Non-pigmented ciliary epithelial cell (primary cell): ENCODE results near the gene GJB5.
"Not testable (repeated sequence)": the region's sequence is repeated elsewhere in the genome, so short reads cannot be mapped to it uniquely, and the experiment has no call there.

Experiments
- DNase-seq: peaks from one replicate; pipeline ENCODE4 v3.0.0-alpha.2; 2010; ENCODE audit warnings: low read depth

GJB5 gene

DNA sequence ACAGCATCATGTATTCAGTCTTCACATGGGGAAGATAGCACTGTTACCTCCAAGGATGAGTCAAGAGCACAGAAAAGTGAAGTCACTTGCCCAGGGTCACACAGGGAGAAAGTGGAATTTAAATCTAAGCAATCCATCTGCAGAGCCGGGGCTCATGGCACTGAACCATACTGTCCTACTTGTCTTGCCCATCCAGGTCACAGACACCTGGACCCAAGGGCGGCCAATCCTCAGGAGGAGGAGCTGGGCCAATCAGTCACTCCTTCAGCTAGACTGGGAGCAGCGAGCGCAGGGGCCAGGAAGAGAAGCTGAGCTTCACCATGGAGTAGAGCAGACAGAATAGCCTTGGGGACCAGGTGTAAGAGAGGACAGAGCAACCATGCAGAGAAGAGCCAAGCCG, 9.2 kb upstream of the GJB5 start:
- no peak for DNase-seq

DNA sequence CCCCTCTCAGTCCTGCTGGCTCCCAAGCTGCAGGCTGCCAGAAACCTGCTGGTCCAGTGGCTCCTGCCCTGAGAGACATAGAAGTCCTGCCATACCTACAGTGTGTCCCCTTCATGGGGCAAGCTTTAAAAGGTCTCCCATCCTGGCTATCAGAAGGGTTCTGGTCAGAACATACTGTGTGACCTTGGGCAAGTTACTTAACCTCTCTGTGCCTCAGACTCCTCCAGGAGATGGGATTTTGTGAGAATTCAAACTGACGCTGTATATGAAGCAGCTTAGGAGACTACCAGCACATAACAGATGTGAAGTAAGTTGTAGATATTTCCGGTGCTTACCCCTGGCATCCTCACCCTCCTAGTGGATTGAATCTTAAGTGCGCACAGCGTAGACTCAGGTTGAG, 8.7 kb upstream of the GJB5 start:
- DNase-seq: no peak

DNA sequence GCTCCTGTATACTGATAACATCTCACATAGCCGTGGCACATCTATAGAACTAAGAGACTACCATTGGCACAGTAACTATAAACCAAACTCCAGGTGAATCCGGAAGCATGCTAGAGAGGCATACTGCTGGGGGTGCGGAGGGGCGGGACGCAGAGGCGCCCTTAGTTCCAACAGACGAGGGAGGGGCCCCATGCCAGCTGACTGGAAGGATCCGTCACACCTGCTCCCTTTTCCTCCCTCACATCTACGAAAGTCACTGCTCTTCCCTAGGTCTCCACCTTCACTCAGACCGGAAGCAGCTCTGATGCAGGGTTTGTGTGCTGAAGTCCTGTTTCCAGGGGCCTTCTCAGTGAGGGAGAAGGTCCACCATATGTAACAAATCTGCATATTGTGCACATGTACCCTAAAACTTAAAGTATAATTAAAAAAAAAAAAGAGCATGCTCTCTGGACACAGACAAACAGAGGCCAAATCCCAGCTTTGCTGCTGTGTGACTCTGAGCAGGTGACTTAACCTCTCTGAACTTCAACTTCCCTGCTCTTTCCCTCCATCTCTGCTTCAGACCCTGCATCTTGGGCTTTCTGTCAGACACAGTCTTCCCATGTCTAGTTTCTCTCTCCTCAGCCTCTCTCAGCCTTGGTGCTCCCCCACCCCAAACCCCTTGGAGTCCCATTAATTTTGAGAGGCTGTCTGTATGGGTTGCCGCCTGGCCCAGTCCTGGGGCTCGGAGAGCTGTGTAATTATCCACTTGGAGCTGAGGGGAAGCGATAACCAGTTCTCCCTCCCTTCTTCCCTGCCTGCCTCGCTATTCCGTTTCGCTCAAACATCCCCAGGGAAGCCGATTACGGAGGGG, 7.8 kb upstream of the GJB5 start:
- no peak for DNase-seq

DNA sequence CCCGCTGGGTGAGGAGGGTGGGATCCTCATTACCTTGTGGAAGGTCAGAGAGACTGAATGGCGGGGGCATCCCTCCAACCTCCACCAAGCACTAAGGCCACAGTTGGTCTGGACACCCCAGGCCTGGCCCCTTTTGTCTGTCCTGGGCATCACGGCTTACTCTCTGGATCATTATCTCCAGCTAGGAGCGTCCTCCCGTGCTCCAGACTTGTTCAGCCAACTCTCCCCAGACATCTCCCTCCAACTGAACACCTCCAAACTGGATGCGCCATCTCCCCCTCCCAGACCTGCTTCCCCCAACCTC, 7.3 kb upstream of the GJB5 start:
- DNase-seq: no peak

DNA sequence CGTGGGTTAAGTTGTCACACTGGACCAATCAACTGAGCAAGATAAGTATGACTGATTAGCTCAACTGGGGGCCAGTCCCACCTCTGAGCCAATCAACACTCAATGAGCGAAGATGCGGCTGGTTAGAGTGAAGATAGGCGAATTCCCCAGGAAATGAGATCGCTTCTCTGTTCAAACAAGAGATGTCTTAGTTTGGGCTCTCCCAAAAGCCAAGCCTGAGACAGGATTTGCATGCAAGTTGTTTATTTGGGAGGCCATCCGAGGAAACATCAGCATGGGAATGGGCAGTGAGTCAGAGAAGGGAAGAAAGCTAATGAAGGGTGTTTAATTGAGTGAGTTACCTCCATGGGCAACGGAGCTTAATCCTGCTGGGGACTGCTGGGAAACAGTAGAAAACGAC, 4.9 kb upstream of the GJB5 start:
- no peak for DNase-seq

DNA sequence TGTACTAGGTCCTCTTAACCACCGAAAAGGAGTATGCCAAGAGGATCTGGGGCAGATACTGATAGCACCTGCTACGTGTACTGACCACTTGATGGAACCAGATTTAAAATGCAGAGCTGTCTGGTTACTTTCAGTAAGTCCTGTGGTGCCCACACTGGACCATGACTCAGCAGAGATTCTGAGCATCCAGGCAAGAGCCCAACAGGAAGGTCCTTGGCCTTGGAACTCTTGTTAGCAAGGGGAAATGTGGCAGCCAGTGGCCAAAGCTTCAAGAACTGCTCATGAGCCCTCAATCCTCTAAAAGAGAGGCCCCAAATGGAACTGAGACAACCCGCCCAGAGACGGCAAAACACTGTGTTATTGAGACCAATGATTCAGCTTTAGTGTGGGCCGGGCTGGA, 4.2 kb upstream of the GJB5 start:
- DNase-seq: no peak

DNA sequence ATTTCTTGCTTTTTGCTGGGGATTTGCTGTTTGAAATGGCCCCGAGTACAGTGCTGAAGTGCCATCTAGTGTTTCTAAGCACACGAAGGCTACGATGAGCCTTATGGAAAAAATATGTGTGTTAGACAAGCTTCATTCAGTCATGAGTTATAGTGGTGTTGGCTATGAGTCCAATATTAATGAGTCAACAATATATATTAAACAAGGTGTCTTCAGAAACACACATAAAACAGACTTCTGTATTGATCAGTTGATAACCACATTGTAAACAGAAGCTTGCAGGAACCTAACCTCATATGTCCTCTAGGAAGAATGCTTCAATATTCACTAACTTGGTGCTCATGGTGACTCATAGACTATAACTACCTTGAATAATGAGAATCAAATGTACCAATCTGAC, 1.7 kb upstream of the GJB5 start:
- no peak for DNase-seq

DNA sequence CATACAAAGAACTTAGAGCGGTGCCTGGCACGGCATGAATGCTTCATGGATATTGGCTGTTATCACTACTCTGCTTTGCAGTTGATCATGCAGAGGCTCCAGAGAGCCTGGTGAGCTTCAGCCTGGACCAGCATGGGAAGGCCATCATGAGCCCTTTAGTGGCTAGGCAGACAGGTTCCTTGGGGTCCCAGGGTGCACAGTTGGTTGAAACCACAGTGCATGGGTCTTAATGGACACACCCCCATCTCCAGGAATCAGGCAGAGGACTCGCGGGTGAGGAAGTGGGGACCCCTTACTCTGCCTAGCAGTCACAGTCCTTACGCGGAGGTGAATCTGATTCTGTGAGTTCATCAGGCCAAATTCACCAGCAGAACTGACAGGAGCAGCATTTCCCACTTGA, 1.1 kb downstream of the GJB5 start:
- DNase-seq: no peak

DNA sequence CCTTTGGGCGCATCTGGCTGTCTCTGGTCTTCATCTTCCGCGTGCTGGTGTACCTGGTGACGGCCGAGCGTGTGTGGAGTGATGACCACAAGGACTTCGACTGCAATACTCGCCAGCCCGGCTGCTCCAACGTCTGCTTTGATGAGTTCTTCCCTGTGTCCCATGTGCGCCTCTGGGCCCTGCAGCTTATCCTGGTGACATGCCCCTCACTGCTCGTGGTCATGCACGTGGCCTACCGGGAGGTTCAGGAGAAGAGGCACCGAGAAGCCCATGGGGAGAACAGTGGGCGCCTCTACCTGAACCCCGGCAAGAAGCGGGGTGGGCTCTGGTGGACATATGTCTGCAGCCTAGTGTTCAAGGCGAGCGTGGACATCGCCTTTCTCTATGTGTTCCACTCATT, 2.5 kb downstream of the GJB5 start:
- DNase-seq: no peak

DNA sequence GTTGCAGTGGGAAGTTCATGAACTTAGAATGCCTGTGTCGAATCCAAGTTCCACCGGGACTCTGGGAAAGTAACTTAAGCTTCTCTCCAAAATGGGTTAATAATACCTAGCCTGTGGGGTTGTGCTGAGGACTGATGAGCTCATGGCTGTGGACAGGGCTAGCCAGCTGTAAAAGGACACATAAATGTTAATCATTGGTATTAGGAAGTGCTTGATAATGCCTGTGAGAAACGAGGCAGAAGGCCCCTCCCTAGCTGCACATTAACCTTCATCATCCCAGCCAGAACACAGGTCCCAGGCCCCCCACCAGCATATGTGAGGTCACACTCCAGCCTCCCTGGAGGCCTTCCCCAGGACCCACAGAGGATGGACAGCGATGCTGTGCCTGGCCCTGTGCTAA, 3.9 kb downstream of the GJB5 start:
- no peak for DNase-seq

DNA sequence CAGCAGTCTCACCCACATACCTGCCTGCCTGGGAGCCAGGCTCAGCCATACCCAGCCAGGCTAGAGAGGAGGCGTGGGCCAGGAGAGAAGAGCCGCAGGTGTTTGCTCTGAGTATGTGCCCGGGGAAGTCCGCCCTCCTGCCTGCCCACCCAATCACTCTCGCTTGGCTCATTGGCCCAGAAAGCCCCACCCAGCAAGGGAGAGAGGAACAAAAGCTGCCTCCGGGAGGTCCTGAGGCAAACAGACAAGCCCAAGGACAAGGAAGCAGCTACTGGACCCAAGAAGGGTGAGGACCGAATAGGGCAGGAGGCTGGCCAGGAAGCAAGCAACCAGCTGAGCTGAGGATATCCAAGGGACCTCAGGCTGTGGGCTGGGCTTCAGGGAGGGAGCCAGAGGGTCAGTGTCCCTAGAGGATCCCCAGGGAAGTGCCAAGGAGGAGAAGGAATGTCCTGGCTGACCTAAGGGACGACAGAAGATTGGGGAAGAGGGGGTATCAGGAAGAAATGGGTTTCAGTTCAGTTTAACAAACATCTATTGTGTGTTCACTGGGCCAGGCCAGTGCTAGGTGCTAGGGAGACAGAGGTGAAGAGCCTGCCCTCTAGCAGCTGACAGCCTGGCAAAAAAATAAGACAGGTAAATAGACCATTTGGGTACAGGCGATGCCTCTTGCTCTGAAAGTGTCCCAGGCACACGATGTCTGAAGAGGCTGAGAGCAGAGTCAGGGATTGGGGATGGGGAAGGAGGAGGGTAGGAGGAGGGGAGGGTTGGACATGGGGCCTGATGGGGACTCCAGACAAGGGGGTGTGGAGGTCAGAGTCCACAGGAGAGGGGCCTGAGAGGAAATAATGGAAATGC, 4.9 kb downstream of the GJB5 start, which contains the start of gene GJB4:
GJB4 (plus strand) TSS at position 238 of the 855 bp plus-strand sequence. CDS start 1,515 bp downstream, outside the sequence.
- no peak for DNase-seq

DNA sequence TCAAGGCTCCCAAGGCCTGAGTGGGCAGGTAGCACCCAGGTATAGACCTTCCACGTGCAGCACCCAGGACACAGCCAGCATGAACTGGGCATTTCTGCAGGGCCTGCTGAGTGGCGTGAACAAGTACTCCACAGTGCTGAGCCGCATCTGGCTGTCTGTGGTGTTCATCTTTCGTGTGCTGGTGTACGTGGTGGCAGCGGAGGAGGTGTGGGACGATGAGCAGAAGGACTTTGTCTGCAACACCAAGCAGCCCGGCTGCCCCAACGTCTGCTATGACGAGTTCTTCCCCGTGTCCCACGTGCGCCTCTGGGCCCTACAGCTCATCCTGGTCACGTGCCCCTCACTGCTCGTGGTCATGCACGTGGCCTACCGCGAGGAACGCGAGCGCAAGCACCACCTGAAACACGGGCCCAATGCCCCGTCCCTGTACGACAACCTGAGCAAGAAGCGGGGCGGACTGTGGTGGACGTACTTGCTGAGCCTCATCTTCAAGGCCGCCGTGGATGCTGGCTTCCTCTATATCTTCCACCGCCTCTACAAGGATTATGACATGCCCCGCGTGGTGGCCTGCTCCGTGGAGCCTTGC, 6.4 kb downstream of the GJB5 start:
- DNase-seq: no peak

DNA sequence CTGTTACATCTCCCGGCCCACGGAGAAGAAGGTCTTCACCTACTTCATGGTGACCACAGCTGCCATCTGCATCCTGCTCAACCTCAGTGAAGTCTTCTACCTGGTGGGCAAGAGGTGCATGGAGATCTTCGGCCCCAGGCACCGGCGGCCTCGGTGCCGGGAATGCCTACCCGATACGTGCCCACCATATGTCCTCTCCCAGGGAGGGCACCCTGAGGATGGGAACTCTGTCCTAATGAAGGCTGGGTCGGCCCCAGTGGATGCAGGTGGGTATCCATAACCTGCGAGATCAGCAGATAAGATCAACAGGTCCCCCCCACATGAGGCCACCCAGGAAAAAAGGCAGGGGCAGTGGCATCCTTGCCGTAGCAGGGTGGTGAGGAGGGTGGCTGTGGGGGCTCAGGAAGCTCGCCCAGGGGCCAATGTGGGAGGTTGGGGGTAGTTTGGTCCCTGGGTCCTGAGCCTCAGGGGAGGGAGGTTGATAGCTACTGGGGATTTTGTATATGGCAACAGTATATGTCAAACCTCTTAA, 7.0 kb downstream of the GJB5 start:
- DNase-seq: no peak

DNA sequence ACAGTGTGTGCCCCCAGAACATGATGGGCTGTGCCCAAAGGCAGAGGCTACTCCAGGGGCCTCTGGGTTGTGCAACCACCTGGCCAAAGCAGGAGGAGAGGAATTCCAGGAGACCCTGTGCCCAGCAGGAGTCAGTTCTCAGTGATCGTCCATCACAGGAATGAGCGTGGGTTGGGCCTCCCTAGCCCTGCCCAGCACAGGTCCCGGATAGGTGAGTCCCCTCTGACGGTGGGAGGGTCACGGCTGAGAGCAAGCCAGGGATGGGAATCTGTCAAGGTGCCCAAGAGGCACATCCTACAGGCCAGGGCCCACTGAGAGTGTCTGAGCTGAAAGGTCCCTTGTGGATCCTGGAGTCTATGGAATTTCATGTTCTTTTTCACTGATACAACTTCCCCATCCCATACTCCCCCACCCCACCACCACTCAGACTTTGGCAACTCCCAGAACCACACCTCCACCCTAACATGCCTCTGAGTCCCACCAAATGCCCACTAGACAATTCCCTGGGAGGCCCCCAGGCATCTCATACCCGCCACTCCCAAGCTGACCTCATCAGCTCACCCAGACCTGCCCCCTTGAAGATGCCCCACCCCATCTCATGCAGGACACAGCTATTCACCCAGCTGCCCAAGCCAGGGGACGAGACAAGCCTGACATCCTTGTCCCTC, 7.8 kb downstream of the GJB5 start:
- DNase-seq: no peak

DNA sequence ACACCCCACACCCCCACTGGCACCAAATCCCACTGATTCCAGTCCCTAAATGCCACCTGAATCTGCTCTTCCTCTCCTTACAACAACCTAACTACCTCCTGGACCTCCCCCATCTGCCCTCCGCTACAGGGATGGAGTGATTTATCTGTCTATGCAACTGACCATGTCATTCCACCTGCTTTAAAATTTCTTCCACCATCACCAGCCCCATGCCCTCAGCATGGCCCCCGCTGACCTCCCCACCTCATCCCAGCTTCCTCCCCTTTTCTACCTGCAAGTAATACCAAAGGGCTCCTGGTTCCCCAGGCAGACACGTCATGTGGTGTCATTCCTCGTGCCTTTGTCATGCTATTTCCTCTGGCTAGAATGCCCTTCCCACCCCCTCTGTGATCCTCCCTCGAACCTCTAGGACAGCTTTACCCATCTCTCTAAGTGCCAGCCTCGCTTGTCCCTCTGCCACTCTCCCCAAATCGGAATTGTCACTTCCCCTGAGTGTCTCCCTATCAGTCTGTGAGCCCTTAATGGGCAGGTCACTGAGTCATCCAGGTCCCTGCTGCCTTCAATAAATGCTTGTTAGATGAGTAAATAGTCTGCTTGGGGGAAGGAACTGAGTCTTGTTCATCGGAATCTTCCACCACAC, 8.4 kb downstream of the GJB5 start:
- no peak for DNase-seq

DNA sequence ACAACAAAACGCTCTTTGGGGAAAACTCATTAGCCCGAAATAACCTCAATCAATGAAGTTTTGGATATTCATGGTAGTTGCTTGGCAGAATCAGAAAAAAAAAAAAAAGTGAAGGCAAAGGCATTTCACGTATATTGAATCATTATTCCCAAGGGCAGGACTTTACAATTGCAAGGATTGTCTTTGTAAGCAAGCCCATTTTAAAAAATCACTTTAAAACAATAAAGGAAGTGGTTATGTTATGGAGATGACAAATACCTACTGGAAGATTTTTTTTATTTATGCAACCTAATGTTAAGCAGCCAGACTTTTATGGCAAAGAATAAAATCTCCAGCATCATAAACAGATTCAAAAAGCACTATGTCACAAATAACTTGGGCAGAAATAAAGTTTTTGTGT, 14.0 kb downstream of the GJB5 start:
- no peak for DNase-seq

DNA sequence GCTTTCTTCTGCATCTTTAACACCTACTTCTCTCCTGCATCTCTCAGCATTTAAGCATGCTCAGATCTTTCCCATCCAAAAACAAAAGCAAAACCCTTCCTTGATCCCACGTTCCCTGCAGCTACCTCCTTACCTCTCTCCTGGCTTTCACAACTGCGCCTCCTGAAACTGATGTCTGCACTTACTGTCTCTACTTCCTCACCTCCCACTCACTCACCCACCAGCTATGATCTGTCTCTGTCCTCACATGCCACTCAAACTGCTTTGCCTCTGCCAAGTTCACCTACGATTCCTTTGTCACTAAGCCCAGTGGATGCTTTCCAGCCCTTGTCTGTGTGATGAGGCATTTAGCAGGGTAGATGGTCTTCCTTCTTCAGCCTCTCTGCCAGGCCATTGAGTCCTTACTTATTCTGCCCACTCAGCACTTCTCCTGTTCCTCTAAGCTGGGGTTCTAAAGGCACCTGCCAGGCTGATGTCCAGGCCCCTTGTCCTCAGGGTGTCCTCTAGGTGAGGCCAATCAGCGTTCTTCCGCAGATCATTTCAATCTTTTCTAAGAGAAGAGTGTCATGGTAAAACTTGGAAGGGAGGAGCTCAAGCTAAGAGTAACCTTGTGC, 16.2 kb downstream of the GJB5 start:
- no peak for DNase-seq

DNA sequence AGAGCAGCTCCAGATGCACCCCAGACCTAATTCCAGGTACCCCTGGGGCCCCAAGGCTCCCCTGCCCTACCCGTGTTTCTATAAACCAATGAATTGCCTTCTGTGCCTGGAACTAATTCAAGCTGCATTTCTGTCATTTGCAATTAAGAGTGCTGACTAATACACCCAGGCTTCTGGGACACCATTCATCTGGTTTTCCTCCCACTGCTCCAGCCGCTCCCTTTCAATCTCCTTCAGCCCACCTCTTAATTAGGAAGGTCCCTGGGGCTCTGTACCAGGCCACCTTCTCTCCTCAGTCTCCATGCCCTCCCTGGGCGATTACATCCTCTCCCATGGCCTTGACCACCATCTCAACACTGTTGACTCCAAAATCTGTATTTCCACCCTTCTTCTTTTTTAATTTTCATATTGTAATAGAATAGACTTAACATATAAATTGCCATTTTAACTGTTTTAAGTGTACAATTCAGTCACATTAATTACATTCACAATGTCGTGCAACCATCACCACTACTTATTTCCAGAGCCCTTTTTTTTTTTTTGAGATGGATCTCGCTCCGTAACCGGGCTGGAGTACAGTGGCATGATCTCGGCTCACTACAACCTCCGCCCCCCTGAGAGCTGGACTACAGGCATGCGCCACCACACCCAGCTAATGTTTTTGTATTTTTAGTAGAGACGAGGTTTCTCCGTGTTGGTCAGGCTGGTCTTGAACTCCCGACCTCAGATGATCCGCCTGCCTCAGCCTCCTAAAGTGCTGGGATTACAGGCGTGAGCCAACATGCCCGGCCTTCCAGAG, 16.9 kb downstream of the GJB5 start:
- no peak for DNase-seq

DNA sequence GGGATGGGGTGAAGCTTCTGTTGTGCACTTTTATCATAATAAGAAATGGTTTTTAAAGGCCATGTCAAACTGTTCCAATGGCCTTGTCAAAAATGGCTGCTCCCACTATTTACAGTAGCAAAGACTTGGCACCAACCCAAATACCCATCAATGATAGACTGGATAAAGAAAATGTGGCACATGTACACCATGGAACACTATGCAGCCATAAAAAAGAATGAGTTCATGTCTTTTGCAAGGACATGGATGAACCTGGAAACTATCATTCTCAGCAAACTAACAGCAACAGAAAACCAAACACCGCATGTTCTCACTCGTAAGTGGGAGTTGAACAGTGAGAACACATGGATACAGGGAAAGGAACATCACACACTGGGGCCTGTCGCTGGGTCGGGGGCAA, 18.3 kb downstream of the GJB5 start:
- DNase-seq: not testable (repeated sequence)

DNA sequence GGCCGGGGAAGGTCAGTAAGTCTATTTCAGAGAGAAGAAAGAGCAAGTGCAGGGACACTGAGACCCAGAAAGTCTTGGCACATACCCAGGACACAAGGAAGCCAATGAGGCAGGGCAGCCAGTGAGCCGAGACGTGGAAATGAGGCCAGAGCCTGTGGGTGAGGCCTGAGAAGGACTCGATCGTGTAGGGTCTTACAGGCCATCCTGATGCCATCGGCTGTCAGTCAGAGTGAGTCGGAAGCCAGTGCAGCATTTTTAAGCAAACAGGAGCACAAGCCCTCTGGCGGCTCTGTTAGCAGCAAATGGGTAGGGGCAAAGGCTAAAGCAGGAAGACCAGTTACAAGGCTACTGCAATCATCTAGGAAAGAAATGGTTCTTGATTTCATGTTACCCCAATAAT, 20.1 kb downstream of the GJB5 start:
- DNase-seq: no peak

DNA sequence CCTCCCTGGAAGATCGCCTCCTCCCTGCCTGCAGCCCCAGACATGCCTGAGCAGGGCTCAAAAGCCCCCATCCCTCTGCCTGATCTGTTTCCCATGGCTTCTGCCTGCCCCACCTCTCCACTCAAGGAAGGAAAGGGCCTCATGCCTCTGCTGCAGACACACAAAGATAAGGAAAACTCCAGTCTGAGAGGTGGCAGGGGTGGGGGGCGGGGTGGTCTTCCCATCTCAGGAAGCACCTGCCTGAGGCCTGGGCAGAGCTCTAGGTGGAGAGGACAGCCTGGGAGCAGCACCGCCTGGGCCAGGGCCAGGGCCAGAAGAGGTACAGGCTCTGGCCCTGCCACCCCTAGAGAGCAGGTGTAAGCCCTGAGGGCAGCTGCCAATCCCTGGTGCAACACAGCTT, 22.1 kb downstream of the GJB5 start:
- no peak for DNase-seq
